ENCODE data around the gene SLF1. TPM values are rescaled to one million over a fixed set of nuclear protein-coding genes. Genes with fewer than 3 reads are reported as not detected.
"Not testable (repeated sequence)": the region's sequence is repeated elsewhere in the genome, so short reads cannot be mapped to it uniquely, and the experiment has no call there.

SLF1 gene
- 1 to 10 TPM; 2.5 to 3.8 (median 3.1) TPM for total RNA-seq

DNA sequence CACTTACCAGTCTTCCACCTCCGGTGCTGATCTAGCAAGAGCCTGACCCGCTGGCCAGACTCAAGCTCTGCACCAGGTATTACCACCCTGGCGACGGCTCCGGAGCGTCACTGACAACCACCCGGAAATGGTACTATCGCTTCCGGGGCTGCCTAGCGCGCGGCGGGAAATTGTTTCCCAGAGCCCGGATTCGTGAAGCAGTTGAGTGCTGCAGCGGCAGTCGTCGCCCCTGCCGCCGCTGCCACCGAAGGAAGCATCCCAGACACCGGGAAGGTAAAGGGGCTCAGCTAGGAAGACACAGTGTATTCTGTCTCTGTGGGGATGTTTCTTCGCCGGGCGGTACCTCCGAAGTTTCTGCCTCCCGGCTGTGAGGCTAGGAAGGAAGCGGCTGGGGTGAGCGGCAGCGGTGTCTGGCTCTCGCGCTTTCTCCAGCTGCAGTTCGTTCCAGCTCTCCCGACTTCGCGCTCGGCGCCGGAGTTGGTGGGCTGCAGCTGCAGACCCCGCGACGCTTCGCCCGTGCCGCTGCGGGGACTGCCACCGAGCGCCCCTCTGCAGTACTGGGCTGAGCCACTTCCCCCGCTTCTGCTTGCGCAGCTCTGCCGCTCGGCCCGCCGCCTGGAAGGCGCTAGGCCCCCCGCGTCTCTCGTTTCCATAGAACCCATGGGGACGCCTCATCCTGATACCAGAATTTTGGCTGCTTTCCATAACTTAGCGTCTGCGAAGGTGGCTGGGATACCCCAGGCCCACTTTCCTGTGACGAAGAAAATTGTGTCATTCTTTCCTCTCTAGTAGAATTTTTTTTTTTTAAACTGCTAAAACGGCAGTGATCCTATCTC is at the start of gene SLF1, which contains the start of gene KIAA0825:
Gene SLF1 (plus strand): TSS at position 177 of the 836 bp plus-strand sequence. CDS start 10,142 bp downstream, outside the sequence.
Gene KIAA0825 (minus strand): TSS at position 112 of the 836 bp plus-strand sequence. CDS start 81,478 bp downstream, outside the sequence.
- DNase-seq (ENCODE audit: extremely low spot score): peak; percentile 97
- H3K36me3 ChIP-seq: no peaks in the 10 kb centered on the region
- no peaks in the 10 kb centered on the region for H3K27me3 ChIP-seq
- intact Hi-C loops (cut with DNase I): no loop called here
- peak within 1 kb of the TSS; percentile 69 to 88 (median 72) for H3K4me3 ChIP-seq
- peaks cover 15 to 29% (median 19%) of the 10 kb centered on the region in 4 donors for H3K4me1 ChIP-seq
- WGBS: under 1% methylated on average over 31 of the region's 63 CpGs
- TF ChIP-seq EP300 (IDR thresholded peaks at IDR 0.05) (no peak), CTCF (IDR thresholded peaks at IDR 0.05) (peak in 1 of 3 experiments; percentile 2), POLR2AphosphoS5 (IDR thresholded peaks at IDR 0.05) (peak; percentile 62 to 83), POLR2A (IDR thresholded peaks at IDR 0.05; ENCODE audit: low read depth) (no peak)
- no peaks in the 10 kb centered on the region for H3K9me3 ChIP-seq
- H3K27ac ChIP-seq (replicated peaks in 1 of 4): peak within 1 kb of the TSS; percentile 61 to 83 (median 68)

- TF ChIP-seq EP300 (IDR thresholded peaks at IDR 0.05) (no peak), CTCF (IDR thresholded peaks at IDR 0.05) (no peak), POLR2AphosphoS5 (IDR thresholded peaks at IDR 0.05) (no peak), POLR2A (IDR thresholded peaks at IDR 0.05; ENCODE audit: low read depth) (no peak)
- DNase-seq (ENCODE audit: extremely low spot score): no peak
- no peak overlapping the region for H3K27ac ChIP-seq (replicated peaks in 1 of 4)
- H3K36me3 ChIP-seq: no peaks in the 10 kb centered on the region
- no peaks in the 10 kb centered on the region for H3K9me3 ChIP-seq
- H3K4me1 ChIP-seq: no peaks in the 10 kb centered on the region
- no peak overlapping the region for H3K4me3 ChIP-seq
- intact Hi-C loops (cut with DNase I): no loop called here
- no peaks in the 10 kb centered on the region for H3K27me3 ChIP-seq
These were observed 47.1 kb upstream of the SLF1 start for GRCh38 chr5:94571415-94571814.

- H3K36me3 ChIP-seq; H3K27me3 ChIP-seq; intact Hi-C loops (cut with DNase I); DNase-seq (ENCODE audit: extremely low spot score); H3K4me1 ChIP-seq; H3K9me3 ChIP-seq; H3K27ac ChIP-seq (replicated peaks in 1 of 4); H3K4me3 ChIP-seq: not testable (repeated sequence)
- 93% methylated on average over 1 of the region's 1 CpG for WGBS
These were observed 45.1 kb upstream of the SLF1 start for GRCh38 chr5:94573349-94573748.

- intact Hi-C loops (cut with DNase I): no loop called here
- no peaks in the 10 kb centered on the region for H3K36me3 ChIP-seq
- TF ChIP-seq POLR2A (IDR thresholded peaks at IDR 0.05; ENCODE audit: low read depth) (no peak), EP300 (IDR thresholded peaks at IDR 0.05) (no peak), POLR2AphosphoS5 (IDR thresholded peaks at IDR 0.05) (no peak), CTCF (IDR thresholded peaks at IDR 0.05) (no peak)
- no peaks in the 10 kb centered on the region for H3K4me1 ChIP-seq
- WGBS: 70% methylated on average over 4 of the region's 4 CpGs
- H3K4me3 ChIP-seq: no peak overlapping the region
- DNase-seq (ENCODE audit: extremely low spot score): no peak
- H3K27me3 ChIP-seq: no peaks in the 10 kb centered on the region
- H3K9me3 ChIP-seq: no peaks in the 10 kb centered on the region
- no peak overlapping the region for H3K27ac ChIP-seq (replicated peaks in 1 of 4)
These were observed 43.3 kb upstream of the SLF1 start for GRCh38 chr5:94575196-94575595.

GRCh38 chr5:94577466-94578245 is 40.8 kb upstream of the SLF1 start:
- H3K36me3 ChIP-seq: no peaks in the 10 kb centered on the region
- H3K9me3 ChIP-seq: no peaks in the 10 kb centered on the region
- DNase-seq (ENCODE audit: extremely low spot score): no peak
- peaks cover 0 to 6% (median 0%) of the 10 kb centered on the region in 4 donors for H3K4me1 ChIP-seq
- no peak for TF ChIP-seq POLR2A (IDR thresholded peaks at IDR 0.05; ENCODE audit: low read depth)
- no peak for TF ChIP-seq CTCF (IDR thresholded peaks at IDR 0.05)
- TF ChIP-seq POLR2AphosphoS5 (IDR thresholded peaks at IDR 0.05): no peak
- TF ChIP-seq EP300 (IDR thresholded peaks at IDR 0.05): no peak
- no peaks in the 10 kb centered on the region for H3K27me3 ChIP-seq
- H3K27ac ChIP-seq (replicated peaks in 1 of 4): no peak overlapping the region
- intact Hi-C loops (cut with DNase I): no loop called here
- H3K4me3 ChIP-seq: no peak overlapping the region

Measured in esophagus muscularis mucosa (tissue), 4 donors.